IMR-90 (cell line): ENCODE measurements around the gene ALOX12B. TPM values are rescaled to one million over a fixed set of nuclear protein-coding genes. Genes with fewer than 3 reads are reported as not detected.
A peak's percentile ranks its signal among the peaks of the same experiment; 100 is the strongest.

Experiments
- ATAC-seq: fragments of 200-7000 bp; cut with Tn5 transposase; 2 replicates; pipeline ENCODE4 v1.9.1; 2020; ENCODE audit warnings: low read depth, mild to moderate bottlenecking, moderate library complexity
- BruUV-seq: library from RNA; stranded (reverse); fragments of 400-500 nt; replicated peaks from 2 replicates; lab custom pipeline; 2021; lab: Mats Ljungman, UMichigan
- CTCF ChIA-PET: fragments of 300-600 bp; formaldehyde crosslinking; extraction: SDS; loops from one replicate; lab custom pipeline; 2021; ENCODE audit warnings: antibody characterized with exemption; lab: Yijun Ruan, JAX
- POLR2A ChIA-PET: fragments of 300-600 bp; sonication (Branson Sonifier 250); formaldehyde crosslinking; loops from one replicate; lab custom pipeline; 2022; ENCODE audit warnings: antibody characterized with exemption; ENCODE audit not compliant: unreplicated experiment; lab: Charles Lee
- DNase-seq: peaks from one replicate; pipeline ENCODE4 v3.0.0; 2013
- H2AFZ ChIP-seq: replicated peaks from 2 replicates; pipeline ENCODE3; 2013; ENCODE audit warnings: low read length, mild to moderate bottlenecking; ENCODE audit not compliant: poor library complexity
- H2AK5ac ChIP-seq: 2 replicates; pipeline ENCODE4 v1.6.1; 2013; ENCODE audit warnings: low read depth, low read length, inconsistent platforms
- H2AK9ac ChIP-seq: replicated peaks from 2 replicates; pipeline ENCODE3; 2013; ENCODE audit warnings: mild to moderate bottlenecking, low read depth, low read length, moderate library complexity; ENCODE audit not compliant: poor library complexity
- H2BK120ac ChIP-seq: 2 replicates; pipeline ENCODE4 v1.6.1; 2013; ENCODE audit warnings: low read depth, low read length, inconsistent platforms
- H2BK15ac ChIP-seq: 3 replicates; pipeline ENCODE4 v1.6.1; 2013; ENCODE audit warnings: low read depth, low read length, inconsistent platforms
- H2BK20ac ChIP-seq: 2 replicates; pipeline ENCODE4 v1.6.1; 2013; ENCODE audit warnings: low read depth, mild to moderate bottlenecking, inconsistent platforms, low read length, moderate library complexity
- H2BK5ac ChIP-seq: 2 replicates; pipeline ENCODE4 v1.6.1; 2013; ENCODE audit warnings: mild to moderate bottlenecking, low read depth, low read length, inconsistent platforms; ENCODE audit not compliant: poor library complexity, severe bottlenecking
- H3K14ac ChIP-seq: replicated peaks from 2 replicates; pipeline ENCODE4 v1.6.1; 2013; ENCODE audit warnings: low read depth, low read length, inconsistent platforms
- H3K18ac ChIP-seq: 2 replicates; pipeline ENCODE4 v1.6.1; 2013; ENCODE audit warnings: low read depth, low read length, control low read depth
- H3K23ac ChIP-seq: 2 replicates; pipeline ENCODE4 v1.6.1; 2013; ENCODE audit warnings: low read depth, low read length, inconsistent platforms
- H3K27ac ChIP-seq: 2 replicates; pipeline ENCODE4 v1.5.1; 2013; ENCODE audit warnings: mild to moderate bottlenecking, control low read depth, low read length; ENCODE audit not compliant: insufficient read depth
- H3K27me3 ChIP-seq: 2 replicates; pipeline ENCODE4 v1.6.1; 2013; ENCODE audit warnings: low read length; ENCODE audit not compliant: control insufficient read depth, insufficient read depth
- H3K36me3 ChIP-seq: 2 replicates; pipeline ENCODE4 v1.6.1; 2013; ENCODE audit warnings: low read length, mixed read lengths; ENCODE audit not compliant: control insufficient read depth, insufficient read depth
- H3K4ac ChIP-seq: 2 replicates; pipeline ENCODE4 v1.6.1; 2013; ENCODE audit warnings: low read depth, low read length, inconsistent platforms
- H3K4me1 ChIP-seq: 2 replicates; pipeline ENCODE4 v1.6.1; 2013; ENCODE audit warnings: low read length, mixed read lengths; ENCODE audit not compliant: control insufficient read depth, insufficient read depth
- H3K4me2 ChIP-seq: 2 replicates; pipeline ENCODE4 v1.6.1; 2013; ENCODE audit warnings: low read depth, mild to moderate bottlenecking, control low read depth, low read length, moderate library complexity
- H3K4me3 ChIP-seq: 2 replicates; pipeline ENCODE4 v1.5.1; 2013; ENCODE audit warnings: low read depth, mild to moderate bottlenecking, control low read depth, low read length, moderate library complexity; ENCODE audit not compliant: insufficient read depth
- H3K56ac ChIP-seq: 2 replicates; pipeline ENCODE4 v1.6.1; 2013; ENCODE audit warnings: low read length, inconsistent platforms; ENCODE audit not compliant: insufficient read depth; ENCODE audit errors: extremely low read depth
- H3K79me1 ChIP-seq, 2 experiments: 2 replicates each; pipeline ENCODE4 v1.6.1; 2013; ENCODE audit warnings: low read length in 2 of 2, inconsistent platforms in 1 of 2, low read depth in 1 of 2
- H3K9ac ChIP-seq: 2 replicates; pipeline ENCODE4 v1.6.1; 2013; ENCODE audit warnings: low read depth, low read length, control low read depth
- H3K9me1 ChIP-seq: 2 replicates; pipeline ENCODE4 v1.6.1; 2013; ENCODE audit warnings: low read length, inconsistent platforms; ENCODE audit not compliant: insufficient read depth
- H3K9me3 ChIP-seq: 2 replicates; pipeline ENCODE4 v1.6.1; 2013; ENCODE audit warnings: low read length; ENCODE audit not compliant: control insufficient read depth, insufficient read depth
- H4K20me1 ChIP-seq: 2 replicates; pipeline ENCODE4 v1.6.1; 2013; ENCODE audit warnings: low read length, inconsistent platforms; ENCODE audit not compliant: insufficient read depth
- H4K5ac ChIP-seq: 2 replicates; pipeline ENCODE4 v1.6.1; 2013; ENCODE audit warnings: mild to moderate bottlenecking, low read depth, low read length, control low read depth
- H4K8ac ChIP-seq, 2 experiments: 2 replicates each; pipeline ENCODE4 v1.6.1; 2013; ENCODE audit warnings: low read depth in 2 of 2, low read length in 2 of 2, control low read depth in 1 of 2, inconsistent platforms in 1 of 2
- H4K91ac ChIP-seq: 2 replicates; pipeline ENCODE4 v1.6.1; 2013; ENCODE audit warnings: low read depth, low read length, inconsistent platforms; ENCODE audit not compliant: insufficient read depth
- CHD1 ChIP-seq: IDR thresholded peaks from 2 replicates; pipeline ENCODE4 v1.6.1; 2012; ENCODE audit warnings: low read depth, low read length, improper control_type of control experiment
- CTCF ChIP-seq: conservative IDR thresholded peaks from 2 replicates; pipeline ENCODE4 v1.5.1; 2012; ENCODE audit warnings: mild to moderate bottlenecking, low read depth, low read length, improper control_type of control experiment
- ELK1 ChIP-seq: fragments of 150-350 bp; IDR thresholded peaks from 2 replicates; pipeline ENCODE4 v1.6.1; 2016; ENCODE audit warnings: low read depth, mild to moderate bottlenecking, low read length, moderate library complexity, borderline replicate concordance
- FOS ChIP-seq: fragments of 150-350 bp; IDR thresholded peaks from 2 replicates; pipeline ENCODE4 v1.6.1; 2016; ENCODE audit warnings: low read depth, low read length
- MAFK ChIP-seq: IDR thresholded peaks from 2 replicates; pipeline ENCODE4 v1.6.1; 2012; ENCODE audit warnings: low read depth, low read length, improper control_type of control experiment
- NFE2L2 ChIP-seq: fragments of 150-350 bp; IDR thresholded peaks from 2 replicates; pipeline ENCODE4 v1.6.1; 2016; ENCODE audit warnings: low read depth, mild to moderate bottlenecking, low read length
- POLR2A ChIP-seq: IDR thresholded peaks from 2 replicates; pipeline ENCODE4 v1.6.1; 2012; ENCODE audit warnings: mild to moderate bottlenecking, low read depth, low read length
- USF2 ChIP-seq: fragments of 150-350 bp; IDR thresholded peaks from 2 replicates; pipeline ENCODE4 v1.6.1; 2017; ENCODE audit warnings: mild to moderate bottlenecking, antibody characterized with exemption, low read length, low read depth
- WGBS, 2 experiments: methylation state at CpG; one replicate each; pipeline versions ENCODE4 v1.1.5 to v1.1.7; 2013; ENCODE audit warnings: missing lambda C conversion rate in 2 of 2; ENCODE audit not compliant: insufficient read length in 1 of 2; ENCODE audit errors: extremely low coverage in 2 of 2; 5-methylcytosine and 5-hydroxymethylcytosine counted together
- dilution Hi-C: fragments of 300-500 bp; cut with HindIII; formaldehyde crosslinking; loops from one replicate; pipeline ENCODE4 v1.14.3; 2018; ENCODE audit warnings: low sequenced_read_pairs; ENCODE audit not compliant: unreplicated experiment
- in situ Hi-C: fragments of 300-500 bp; cut with MboI; formaldehyde crosslinking; loops from 3 replicates; pipeline ENCODE4 v1.14.3; 2019; ENCODE audit warnings: low sequenced_read_pairs, inconsistent platforms, mixed read lengths
- intact Hi-C: fragments of 100-400 bp; cut with micrococcal nuclease; formaldehyde crosslinking; loops from 2 replicates; pipeline ENCODE4 v1.10.0; 2022
- polyA plus RNA-seq, 3 experiments: library from polyadenylated mRNA; depleted of rRNA; stranded (reverse); fragments of >200 nt; gene quantifications; 2 replicates each; pipeline ENCODE4 v1.2.3, GENCODE V29; 2012; ENCODE audit warnings: low replicate concordance in 1 of 3
- total RNA-seq: library from RNA; depleted of rRNA; stranded (reverse); fragments of >200 nt; gene quantifications from 2 replicates; pipeline ENCODE4 v1.2.3, GENCODE V29; 2012

ALOX12B gene
- total and polyA plus RNA-seq, 2 of the 4 experiments (the other 2 are of a cell fraction): not detected

- no peak for ATAC-seq
- DNase-seq: no peak
- no peak overlapping the region for H2BK20ac ChIP-seq
- WGBS, 2 experiments: 100% methylated on average over 2 of the region's 6 CpGs; no CpG with 5 or more reads in 1 of the 2 experiments
- H2AK9ac ChIP-seq: no peak overlapping the region
- no TSS peak for BruUV-seq
- H4K20me1 ChIP-seq: no peaks in the 10 kb centered on the region
- no peak overlapping the region for H3K27ac ChIP-seq
- H3K9me1 ChIP-seq: no peaks in the 10 kb centered on the region
- no peak overlapping the region for H3K14ac ChIP-seq
- H2AFZ ChIP-seq: peak overlapping the region; percentile 43
- no peak overlapping the region for H3K9ac ChIP-seq
- no peaks in the 10 kb centered on the region for H3K9me3 ChIP-seq
- H3K18ac ChIP-seq: no peak overlapping the region
- no peak overlapping the region for H3K4ac ChIP-seq
- H3K4me1 ChIP-seq: peaks cover 2% of the 10 kb centered on the region; the same call in 1 of the 2 replicates
- H2BK5ac ChIP-seq: no peak overlapping the region
- no peak overlapping the region for H3K4me2 ChIP-seq
- H3K23ac ChIP-seq: no peak overlapping the region
- no peaks in the 10 kb centered on the region for H3K79me1 ChIP-seq
- no peak overlapping the region for H2AK5ac ChIP-seq
- H4K5ac ChIP-seq: no peak overlapping the region
- dilution Hi-C loops (no loop called here), in situ Hi-C loops (no loop called here), intact Hi-C loops (no loop called here)
- H4K91ac ChIP-seq: no peak overlapping the region
- no peak overlapping the region for H2BK15ac ChIP-seq
- CTCF ChIA-PET: no interaction called here
- H3K36me3 ChIP-seq: no peaks in the 10 kb centered on the region
- TF ChIP-seq MAFK (no peak), FOS (no peak), USF2 (no peak), CTCF (no peak), POLR2A (no peak), ELK1 (no peak), NFE2L2 (no peak), CHD1 (no peak)
- POLR2A ChIA-PET: no interaction called here
- H3K4me3 ChIP-seq: no peak overlapping the region
- no peak overlapping the region for H3K56ac ChIP-seq
- H4K8ac ChIP-seq: no peak overlapping the region
- peaks cover 41% of the 10 kb centered on the region for H3K27me3 ChIP-seq
- no peak overlapping the region for H2BK120ac ChIP-seq
These were observed 35.0 kb downstream of the ALOX12B start for GRCh38 chr17:8052256-8053252.
